ENCODE data around the gene PLA2G4F.

The PLA2G4F gene

DNA sequence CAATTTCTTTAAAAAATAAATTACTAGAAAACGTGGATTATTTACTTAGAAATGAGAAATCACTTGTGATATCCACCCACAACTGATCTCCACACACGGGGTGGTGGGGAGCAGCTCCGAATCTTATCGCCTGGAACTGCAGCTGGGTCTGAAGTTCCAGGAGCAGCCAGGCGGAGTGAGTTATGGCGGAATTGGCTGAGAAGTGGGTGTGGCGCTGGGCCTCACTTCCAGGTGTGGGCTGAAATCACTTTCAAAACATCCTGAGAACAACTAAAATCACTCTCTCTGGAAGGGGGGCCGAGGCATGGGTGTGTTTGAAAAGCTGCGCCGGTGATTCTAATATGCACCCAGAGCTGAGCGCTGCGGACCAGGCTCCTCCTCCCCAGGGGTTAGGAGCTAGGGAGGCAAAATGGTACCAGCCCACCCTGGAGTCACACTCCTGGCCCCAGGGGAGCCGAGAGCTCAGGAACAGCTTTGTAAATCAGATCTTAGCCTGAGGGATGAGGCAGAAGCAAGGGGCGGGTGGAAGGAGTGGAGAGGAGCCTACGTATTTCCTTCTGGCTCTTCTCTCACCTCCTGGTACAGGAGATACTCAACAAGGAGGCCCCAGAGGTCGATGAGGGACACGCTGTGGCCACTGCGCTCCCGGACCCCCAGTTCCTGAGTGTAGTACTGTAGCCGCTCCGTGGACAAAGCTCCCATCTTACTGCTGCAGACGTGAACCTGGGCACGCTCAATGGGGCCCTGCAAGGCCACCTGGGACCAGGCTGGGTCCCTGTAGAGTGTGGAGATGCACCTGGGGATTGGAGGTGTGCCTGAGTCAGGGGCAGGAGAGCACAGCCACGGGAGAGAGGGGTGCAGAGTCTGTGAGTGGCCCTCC is 9.6 kb downstream of the PLA2G4F start:
- DNase-seq = no peak

DNA sequence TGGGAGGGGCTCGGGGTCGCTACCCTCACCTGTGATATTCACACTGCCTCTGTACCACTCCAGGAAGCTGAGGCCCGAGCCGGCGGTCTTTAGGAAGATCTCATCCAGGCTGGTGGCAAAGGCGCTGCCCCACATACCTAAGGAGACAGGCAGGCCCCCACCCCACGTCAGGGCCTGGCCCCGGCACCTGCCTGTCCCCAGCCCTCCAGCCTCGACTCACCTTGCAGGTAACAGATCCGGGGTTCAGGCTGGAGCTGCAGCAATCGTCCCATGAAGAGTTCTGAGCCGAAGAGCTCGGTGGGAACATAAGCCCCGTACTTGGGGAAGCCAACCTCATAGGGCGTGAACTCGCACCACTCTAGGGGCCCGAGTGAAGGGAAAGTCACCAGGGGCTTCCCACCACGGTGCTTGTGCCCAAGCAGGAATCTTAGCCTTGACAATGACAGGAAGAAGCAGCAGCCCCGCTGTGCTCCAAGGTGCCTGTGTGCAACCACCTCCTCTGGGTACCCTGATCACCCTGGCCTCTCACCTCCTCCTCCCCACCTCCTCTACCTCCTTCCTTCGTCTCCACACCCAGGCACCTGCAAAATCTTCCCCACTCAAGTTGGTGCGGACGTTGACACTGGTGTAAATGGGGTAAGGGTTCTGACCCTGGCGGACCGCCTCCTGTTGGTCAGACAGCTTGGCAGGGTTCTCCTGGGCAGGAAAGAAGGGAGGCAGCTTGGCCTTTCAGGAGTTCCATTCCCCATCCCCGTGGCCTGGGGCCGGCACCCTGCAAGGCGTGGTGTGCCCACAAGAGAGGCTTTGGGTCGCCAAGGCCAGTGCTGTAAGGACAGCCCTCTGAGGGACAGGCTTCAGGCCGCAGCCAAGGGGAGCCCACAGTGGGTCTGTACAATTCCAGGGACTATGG is 10.6 kb downstream of the PLA2G4F start:
- DNase-seq = no peak

DNA sequence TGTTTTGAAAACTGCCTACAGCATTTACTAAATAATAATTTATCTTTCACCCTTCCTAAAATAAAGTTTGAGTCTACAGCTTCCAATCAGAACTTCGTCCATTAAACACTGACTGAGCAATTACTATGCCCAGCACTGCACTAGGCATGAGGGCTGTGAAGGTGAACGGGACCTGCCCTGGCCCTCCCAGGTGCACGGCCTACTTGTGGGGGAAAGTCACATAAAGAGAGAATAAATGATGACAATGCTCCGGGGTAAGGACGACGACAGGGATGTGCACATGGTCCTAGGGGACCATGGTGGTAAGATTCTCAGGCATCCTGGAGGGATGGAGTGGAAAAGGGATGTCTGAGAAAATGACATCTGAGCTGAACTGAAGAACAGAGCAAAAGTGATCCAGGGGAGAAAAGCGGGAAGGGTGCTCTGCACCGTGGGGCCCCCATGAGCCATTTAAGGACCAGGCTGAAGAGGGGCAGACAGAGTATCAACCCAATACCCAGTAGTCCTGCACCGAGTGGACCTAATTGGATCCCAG is 11.5 kb downstream of the PLA2G4F start:
- DNase-seq = no peak

DNA sequence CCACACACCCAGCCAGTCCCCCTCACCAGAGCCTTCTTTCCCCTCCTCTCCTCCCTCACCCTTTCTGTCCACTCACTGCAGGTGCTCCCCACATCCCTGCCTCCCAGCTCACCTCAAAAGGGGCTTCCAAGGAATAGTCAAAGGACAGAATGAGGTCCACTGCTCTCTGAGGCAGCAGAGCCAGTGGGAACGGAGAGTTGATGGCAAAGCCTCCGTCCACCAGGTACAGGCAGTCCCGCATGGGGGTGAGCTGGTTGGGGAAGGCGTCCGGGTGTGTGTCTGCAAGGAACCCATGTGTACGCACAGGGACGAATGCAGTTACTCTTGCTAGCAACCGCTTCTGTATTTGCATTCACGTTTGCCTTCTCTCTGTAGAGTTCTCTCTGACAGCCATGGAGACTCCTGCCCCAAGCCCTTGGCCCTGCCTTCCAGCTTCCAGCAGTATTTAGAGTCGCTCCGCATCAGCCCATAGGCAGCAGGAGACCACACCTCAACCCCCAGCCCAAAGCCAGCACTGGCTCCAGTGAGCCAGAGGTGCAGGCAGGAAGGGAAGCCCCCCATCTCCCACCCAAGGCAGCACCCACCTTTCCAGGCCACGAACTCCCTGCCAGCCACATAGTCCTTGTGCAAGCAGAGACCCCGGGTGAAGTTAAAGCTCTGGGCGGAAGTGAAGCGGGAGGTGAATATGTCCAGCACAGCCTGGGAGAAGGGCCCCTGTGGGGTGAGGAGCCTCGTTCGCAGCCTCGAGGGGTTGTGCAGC is 12.4 kb downstream of the PLA2G4F start:
- DNase-seq = no peak

DNA sequence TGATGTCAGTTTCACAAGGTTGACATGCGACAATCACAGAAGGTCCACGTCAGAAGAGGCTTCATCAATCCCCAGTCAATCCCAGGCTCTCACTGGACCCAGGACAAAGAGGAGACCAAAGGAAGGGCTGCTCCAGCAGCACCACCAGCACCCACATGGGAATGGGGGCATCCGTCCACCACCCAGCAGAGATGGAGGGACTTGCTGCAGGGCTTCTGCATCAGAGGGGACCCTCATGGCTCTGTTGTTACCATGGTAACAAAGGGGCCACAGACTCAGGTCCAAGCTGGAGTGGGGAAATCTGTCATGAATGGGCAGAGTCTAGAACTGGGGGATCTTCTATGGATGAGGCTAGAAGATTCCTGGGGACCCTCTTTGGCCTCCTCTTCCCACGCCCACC is 13.1 kb downstream of the PLA2G4F start:
- no peak for DNase-seq

DNA sequence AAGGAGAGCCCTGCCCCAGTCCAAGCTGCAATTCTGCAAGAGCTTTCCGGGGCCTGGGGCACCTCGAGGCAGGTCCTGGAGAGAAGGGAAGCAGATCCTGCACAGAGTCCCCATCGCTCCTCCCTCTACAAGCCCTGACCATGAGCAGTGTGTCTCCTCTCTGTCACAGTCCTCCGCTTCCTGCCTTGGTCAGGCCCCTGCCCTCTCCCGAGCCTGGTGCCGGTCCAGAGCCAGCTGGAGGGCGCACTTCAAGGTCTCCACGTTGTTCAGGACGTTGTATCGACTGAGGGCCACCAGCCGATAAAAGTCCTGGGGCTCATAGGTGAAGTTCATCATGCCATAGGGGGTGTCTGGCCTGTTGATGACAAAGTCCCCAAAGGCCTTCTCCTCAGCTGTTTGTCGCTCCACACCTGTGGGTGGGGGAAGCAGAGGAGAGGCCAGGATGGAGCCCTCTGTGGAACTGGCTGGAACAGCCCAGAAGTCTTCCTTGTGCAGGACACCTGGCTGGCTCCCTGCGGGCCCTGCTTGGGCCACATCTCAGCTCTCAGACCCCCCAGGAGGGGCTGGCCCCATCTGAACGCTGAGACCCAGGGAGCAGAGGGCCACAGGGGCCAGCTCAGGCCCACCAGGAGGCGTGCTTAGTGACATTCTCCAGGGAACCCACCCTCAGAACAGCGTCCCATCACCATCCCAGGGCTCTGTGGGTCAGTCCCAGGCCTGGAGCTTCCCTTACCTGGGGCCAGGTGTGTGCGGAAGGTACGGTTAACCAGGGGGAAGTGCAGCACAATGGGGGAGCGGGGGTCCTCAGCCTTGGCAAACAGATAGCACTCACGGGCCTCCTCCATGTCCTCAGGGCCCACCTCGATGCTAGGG is 14.4 kb downstream of the PLA2G4F start:
- DNase-seq = no peak

DNA sequence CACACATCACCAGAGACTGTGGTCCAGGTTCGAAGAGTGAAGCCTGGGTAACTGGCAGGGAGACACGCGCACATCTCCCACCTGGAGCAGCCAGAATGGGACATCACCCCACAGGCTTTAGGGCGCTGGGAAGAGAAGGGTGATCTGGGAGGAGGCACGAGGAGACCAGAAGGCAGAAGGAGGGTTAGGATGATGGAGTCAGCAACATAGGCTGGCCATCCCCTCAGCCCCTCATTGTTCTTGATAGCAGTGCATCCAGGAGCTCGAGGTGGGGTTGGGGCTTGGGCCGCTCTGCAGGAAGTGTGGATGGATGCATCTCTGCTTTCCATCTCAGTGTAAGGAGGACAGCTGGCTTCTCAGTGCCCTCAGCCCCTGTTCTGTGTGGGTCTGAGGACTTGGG is 15.2 kb downstream of the PLA2G4F start:
- DNase-seq = no peak

DNA sequence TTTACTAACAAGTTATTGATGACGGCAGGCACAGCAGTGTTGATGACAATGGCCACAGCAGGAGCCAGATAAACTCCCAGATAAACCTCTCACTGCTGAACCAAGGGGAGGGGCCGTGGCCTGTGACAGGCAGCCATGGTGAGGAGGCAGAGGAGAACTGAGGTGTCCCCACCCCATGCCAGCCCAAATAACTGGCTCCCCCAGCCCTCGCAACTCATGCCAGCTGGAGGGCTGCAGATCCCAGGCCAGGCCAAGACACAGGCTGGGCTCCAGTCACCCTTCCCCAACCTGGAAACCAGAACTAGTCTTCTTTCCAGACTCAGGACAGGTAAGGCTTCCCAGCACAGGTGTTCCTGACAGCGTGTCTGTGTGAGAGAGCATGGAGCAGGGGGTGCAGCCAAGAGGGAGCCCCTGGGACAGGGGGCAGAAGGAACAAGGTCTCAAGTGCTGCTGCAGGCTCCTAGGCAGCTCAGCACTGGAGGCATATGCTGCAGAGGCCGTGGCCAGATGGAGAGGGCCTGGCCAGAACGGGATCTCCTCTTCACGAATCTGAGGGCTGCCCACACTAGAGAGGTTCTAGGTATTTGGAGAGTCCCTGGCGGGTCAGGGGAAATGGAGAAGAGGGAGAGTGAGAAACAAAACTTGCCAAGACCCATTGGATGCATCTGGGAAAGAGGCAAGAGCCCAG is 15.9 kb downstream of the PLA2G4F start:
- no peak for DNase-seq

DNA sequence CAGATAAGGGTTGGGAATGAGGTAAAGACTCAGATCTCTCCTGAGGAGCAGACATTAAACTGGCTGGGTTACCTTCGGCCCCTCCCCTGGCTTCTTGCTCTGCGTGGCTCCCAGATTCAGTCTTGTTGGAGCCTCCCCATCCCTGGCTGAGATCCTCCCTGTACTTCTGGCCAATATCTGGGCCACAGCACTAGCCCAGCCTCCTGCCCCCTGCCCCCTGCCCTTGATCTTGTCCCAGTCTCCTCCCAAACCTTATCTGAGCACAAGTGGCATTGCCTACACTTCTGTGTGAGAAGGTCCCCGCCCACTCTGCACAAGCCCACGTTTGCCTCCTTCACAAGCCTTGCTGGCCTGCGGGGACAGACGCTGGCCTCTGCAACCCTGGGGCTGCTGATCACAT is 16.8 kb downstream of the PLA2G4F start:
- DNase-seq = no peak

DNA sequence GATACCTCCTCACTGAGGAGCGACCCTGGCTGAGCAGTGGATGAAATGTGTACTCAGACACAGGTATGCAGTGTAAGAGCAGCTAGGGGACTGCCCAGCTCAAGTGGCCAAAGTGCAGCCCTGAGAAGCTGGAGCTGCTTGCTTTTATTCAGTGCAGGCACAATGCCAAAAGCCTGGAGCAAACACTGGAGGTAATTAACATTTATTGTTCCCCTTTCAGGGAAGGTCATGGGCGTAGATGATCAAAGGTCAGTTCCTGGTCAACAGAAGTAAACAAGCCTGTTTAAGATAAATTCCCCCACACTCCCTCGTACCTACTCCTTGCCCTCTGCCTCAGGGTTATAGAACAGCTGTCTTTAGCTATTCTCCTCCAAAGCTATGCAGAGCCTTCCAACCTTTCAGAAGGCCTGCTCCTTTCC is 17.5 kb downstream of the PLA2G4F start:
- no peak for DNase-seq

DNA sequence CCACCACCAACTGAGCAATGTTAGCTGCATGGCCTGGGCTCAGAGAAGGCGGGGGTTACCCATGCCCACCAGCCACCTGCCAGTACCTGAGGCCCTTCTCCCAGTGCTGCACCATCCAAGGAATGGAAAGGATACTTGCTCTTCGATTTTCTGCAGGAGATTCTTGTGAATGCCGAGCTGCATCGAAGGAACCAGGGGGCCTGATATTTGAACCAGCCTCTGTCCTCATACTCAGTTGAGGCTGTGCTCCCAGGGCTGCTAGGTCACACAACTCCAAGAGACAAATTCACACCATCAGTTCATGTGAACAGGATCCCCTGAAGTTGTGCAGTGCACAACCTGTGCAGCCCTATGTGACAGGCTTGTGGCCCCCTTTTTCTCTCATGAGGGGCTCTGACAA is 18.0 kb downstream of the PLA2G4F start:
- no peak for DNase-seq

DNA sequence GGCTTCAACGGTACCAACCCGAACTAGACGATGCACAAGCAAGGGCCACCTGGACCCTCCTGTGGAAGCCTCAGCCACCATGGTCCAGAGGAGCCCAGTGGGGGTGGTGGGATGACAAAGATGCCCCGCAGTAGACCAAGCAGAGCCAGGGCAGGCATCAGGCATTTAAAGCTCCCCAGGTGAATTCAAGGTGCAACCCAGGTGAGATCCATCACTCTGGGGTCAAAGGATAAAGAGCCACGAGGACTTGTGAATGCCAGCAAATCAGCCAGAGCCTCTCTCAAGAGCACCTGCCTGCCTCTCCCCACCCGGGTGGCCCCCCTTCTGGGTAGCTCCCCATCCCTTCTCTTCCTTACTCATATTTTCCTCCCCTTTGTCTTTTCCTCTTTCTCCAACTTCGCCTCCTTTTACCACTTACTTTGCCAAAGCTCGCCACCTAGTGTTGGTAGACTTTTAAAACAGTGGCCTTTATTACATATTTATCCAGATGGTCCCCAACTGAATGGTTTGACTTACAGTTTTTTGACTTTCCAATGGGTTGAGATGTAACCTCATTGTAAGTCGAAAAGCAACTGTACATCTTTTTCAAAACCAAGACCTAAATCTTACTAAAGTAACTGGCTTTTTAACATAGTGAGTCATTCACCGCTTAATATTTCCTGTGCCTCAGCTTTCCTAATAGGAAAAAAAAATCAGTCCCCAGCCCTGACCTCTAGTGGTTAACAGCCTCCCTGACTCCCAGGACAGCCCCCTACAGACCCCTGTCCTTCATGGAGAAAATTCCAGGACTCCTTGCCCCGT is 18.8 kb downstream of the PLA2G4F start:
- DNase-seq = peak in 1 of 2 experiments; percentile 36

DNA sequence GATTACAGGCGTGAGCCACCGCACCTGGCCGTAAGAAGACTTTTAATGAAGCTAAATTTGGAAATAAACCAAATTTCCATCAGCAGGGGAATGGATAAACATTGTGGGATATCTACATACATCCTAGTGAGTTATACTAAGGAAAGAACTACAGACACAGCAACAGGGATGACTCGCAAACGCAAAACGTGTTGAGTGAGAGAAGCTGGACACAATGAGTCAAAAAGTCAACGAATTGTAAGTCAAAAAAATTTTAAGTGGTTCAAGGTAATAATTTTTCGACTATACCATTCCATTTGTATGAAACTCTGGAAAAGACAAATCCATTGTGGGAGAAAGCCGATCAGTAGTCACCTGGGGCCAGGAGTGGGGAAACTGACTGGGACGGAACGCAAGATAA is 19.9 kb downstream of the PLA2G4F start:
- no peak for DNase-seq

DNA sequence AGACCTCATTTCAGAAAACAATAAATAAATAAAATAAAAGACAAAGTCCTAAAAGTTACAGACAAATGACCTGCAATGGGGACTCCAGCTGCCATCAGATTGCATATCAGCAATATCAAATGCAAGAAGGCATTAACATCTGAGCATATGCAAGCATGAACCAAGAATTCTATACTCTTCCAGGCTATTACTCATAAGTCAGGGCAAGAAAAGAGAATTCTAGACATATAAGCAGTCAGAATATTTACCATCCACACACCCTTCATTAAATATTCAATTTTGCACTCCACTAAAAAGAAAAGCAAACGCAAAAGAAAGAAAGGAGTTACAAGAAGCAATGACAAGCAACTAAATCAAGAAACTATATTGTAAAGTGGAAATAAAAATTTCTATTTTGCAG is 21.1 kb downstream of the PLA2G4F start:
- no peak for DNase-seq

DNA sequence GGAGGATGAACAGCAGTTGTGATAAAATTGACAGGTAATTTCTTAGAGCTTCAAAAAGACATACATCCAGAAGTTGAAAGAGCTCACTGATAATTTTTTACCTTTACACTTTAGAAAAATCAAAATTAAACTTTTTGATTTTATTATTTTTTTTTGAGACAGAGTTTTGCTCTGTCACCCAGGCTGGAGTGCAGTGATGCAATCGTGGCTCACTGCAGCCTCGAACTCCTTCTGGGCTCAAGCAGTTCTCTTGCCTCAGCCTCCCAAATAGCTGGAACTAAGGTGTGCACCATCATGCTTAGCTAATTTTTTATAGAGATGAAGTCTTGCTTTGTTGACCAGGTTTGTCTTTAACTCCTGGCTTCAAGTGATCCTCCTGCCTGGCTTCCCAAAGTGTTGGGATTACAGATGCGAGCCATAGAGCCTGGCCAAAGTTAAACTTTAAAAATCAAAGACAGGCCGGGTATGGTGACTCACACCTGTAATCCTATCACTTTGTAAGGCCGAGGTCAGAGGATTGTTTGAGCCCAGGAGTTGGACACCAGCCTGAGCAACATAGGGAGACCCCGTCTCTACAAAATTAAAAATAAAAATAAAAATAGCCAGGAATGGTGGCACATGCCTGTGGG is 21.7 kb downstream of the PLA2G4F start:
- no peak for DNase-seq

DNA sequence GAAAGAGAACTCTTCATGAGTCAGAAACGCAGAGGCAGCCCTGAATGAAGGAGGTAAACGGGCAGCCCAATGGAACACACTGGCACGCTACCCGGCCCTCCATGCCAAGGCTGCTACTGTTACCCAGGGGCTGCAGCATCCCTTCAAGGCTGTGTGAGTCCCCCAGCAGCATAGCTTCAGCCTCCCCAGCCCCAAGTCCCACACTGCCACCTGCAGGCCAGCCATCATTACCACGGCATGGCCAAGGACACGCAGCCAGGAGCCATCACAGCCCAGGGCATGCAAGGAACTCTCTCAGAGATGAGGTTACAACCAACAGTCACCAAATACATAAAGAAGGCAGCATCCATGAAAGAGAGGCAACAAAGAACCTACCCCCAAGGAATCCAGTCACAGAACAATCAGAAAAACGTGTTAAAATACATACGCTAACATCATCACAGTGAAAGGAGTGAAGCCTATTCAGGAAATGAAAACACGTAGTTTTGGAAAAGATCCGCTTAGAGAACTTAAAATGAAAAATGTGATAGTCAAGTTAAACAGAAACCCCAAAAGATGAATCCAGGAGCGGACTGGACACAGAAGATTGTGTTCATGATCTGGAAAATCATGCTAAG is 22.4 kb downstream of the PLA2G4F start:
- DNase-seq = no peak

DNA sequence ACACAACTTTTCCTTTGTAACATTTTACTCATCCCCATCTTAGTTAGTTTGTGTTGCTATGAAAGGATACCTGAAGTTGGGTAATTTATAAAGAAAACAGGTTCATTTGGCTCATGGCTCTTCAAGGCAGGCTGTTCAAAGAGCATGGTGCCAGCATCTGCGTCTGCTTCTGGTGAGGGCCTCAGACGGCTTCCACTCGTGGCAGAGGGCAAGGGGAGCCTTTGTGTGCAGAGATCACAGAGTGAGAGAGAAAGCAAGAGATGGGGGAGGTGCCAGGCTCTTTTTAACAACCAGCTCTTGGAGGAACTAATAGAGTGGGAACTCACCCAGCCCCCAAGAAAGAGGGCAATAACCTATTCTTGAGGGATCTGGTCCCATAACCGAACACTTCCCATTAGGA is 23.1 kb downstream of the PLA2G4F start:
- DNase-seq = no peak

DNA sequence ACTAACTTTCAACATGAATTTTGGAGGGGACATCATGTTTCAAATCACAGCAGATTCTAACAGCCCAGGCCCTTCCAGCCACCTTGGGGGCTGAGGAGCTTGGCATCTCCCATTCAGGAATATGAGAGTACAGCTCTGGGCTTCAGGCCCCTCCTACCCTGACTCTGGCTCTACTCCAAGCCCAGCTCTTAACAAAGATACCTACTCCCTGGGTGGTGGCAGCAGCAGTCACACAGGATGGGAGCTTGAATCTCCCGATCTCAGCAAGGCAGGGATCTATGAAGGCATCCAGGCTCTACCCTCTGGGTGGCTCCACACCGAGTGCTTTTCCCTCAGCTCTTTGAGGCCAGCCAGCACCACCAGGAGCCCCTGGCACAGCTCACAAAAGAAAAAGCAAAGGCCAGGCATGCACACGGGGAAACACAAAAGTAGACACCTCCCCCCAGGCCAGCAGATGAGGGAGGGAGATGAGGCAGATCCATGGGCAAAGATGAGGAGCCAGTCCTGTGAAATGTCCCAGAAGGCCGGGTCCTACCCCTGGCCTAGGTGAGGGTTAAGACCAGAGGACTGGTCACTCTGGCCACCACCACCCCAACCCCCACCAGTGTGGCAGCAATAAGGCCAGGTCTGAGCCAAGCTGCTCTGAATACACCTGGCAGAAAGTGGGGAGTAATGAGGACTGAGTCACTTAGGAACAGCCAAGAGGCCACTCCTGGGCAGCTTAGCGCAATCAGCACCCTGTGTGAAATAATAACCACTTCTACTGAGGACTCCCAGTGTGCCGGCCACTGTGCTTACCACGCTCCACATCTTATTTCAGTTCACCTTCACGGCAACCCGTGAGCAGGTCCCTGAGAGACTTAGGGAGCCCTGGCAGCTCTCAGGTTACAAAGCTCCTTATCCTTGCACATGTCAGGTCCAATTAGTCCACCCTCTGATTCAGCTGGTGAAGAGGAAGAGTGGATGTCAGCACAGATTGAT is 24.3 kb downstream of the PLA2G4F start:
- no peak for DNase-seq
